Stimulated activated CD8-positive, alpha-beta memory T cell treated with anti-CD3 and anti-CD28 coated beads, Interleukin-12 subunit alpha, Interleukin-12 subunit beta, amount 100 ng/mL, for 24 hours (primary cell): Measurements from ENCODE around the gene IPO9.
"Not testable (repeated sequence)": the region's sequence is repeated elsewhere in the genome, so short reads cannot be mapped to it uniquely, and the experiment has no call there.

Source experiments
- DNase-seq: peaks from one replicate; pipeline ENCODE4 v3.0.0-alpha.2; 2020; ENCODE audit errors: extremely low read depth

IPO9 gene

DNA sequence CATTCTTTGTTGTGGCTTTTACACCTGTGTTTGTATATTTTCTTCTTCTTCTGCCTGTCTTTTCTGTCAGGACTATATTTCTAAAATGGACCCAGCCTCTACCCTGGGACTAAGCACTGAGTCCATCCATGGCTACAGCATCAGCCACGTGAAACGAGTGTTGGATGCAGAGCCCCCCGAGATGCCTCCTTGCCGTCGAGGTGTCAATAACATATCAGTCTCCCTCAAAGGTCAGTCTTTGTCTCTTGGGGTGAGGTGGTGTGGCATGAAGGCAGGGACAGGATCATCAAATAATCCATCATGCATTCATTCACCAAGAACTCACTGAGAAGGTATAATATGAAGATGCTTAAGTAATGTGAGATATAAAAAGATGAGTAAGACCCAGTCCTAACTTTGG, 19.1 kb upstream of the IPO9 start:
- DNase-seq: no peak

DNA sequence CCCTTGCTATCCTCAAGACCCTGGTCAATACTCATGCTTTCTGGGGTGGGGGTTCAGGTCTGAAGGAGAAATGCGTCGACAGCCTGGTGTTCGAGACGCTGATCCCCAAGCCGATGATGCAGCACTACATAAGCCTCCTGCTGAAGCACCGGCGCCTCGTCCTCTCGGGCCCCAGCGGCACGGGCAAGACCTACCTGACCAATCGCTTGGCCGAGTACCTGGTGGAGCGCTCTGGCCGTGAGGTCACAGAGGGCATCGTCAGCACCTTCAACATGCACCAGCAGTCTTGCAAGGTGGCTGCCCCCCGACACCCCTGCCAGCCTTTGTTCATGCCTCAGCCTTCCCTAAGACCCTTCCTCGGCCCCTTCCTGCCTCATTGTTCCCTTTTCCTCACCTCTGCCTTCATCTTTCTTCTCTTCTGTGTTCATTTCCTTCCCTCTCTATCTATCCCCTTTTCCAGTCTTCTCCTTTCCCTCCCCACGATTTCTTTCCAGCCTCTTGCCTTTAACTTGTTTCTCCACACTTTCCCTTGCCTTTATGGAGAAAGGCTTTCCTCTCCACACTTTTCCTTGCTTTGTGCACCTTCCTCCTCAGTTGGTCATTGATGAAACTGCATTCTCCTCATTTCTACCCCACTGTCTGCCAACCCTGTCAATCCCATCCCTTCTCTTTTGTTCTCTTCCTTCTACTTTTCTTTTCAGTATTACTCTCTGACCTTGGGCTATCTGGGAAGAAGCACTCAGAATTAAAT, 18.3 kb upstream of the IPO9 start:
- no peak for DNase-seq

DNA sequence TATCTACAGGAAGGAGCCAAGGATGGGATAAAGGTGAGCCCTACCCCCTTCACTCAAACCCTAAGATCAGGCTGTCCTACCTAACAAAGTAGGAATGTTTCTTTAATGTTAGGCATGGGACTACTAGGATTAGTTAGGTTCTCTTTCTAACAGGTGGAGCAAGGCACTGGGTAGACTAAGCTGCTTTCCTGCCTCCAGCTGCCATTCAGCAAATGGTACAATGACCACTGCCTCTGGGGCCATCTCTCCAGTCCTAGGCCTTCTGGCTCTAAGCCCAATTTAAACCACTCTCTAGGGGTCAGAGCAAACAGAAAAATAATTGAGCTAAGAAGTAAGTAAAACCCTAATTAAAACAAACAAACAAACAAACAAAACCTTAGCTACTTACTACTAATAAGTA, 15.7 kb upstream of the IPO9 start:
- no peak for DNase-seq

DNA sequence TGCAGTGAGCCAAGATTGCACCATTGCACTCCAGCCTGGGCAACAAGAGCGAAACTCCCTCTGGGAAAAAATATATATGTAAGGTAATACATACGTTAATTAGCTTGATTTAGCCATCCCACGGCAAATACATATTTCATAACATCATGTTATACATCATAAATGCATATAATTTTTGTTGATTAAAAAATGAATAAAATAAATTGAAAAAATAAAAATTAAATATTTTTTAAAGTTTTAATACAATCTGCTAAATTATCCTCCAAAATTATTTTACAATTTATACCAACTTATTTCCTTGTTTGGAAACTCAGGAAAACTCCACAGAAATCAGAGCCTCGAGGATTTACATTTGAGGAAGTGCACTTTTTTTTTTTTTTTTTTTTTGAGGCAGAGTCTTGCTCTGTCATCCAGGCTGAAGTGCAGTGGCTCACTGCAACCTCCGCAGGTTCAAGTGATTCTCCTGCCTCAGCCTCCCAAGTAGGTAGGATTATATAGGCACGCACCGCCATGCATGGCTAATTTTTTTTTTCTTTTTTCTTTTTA, 12.6 kb upstream of the IPO9 start:
- DNase-seq: no peak

DNA sequence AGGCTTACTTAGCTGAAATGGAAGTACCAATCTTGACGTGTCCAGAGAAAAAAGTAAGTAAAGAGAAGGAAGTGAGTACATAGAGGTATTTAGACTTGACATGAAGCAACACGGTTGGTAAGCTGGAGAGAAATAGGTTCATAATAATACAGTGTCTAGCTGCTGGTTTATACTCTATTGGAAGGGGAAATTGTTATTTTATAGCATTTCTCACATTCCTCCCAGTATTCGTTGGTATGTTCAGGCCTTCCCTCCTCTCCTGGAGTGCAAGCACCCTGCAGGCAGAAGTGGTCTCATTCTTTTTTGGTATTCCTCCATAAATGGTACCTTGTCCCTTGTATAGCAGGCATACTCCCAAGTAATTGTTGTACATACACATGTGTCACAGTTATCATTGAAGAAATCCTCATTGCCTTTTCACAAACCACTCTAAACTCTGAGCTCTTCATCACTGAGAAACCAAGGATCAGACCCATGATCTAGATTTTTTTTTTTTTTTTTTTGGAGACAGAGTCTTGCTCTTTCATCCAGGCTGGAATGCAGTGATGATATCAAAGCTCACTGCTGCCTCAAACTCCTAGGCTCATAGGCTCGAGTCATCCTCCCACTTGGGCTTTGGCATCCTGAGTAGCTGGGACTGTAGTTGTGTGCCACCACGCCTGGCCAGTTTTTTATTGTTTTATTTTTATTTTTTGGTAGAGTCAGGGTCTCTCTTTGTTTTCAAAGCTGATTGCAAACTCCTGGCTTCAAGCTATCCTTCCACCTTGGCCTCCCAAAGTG, 9.8 kb upstream of the IPO9 start:
- DNase-seq: no peak

DNA sequence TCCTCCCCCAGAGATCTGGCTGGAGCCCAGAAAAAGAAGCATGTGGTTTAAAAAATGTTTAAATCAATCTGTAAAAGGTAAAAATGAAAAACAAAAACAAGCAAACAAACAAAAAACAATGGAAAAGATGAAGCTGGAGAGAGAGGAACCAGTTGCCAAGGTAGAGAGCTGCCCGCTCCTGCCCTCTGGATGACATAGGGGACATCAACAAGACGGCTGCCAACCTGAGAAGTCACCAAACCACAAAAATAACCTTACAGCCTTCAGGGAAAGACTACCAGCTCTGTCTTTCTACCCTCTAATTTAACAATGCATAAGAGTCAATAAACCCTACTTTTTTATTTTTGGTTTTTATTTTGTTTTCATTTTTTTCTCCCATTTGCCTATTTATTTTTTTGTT, 8.5 kb upstream of the IPO9 start:
- DNase-seq: no peak

DNA sequence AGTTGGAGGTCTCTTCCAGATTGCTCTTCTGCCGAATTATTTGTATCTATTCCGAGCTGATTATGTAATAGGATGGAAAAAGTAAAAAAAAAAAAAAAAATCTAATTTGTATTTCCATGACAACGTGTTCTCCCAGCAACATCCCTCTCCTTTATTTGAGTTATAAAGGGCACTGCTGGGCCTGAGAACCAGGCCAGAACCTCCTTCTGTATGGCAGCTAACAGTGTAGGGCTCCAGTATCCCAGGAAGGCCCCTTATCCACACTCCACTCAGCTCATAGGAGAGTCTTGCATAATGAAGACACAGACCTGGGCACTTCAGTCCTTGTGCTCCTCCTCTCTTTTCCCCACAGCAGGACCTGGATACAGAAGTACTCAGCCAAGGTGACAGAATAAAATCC, 3.7 kb upstream of the IPO9 start:
- DNase-seq: no peak

DNA sequence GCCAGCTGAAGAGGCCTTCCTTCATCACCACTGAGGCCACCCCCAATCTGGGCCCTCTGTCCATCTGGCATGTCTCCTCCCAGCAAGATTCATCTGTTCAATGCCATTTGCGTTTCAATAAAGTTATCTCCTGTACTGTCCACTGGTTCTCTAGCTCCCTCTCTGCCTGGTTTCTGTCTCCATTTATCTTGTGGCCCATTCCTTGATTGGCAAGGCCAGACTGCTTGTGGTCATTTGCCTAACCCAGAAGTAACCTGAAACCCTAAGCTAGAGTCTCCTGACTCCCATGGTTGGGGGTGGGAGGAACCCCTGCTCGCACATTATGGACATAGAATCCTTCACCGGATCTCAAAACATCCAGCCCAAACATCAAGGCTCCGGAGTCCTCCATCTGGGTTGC, 2.1 kb upstream of the IPO9 start:
- DNase-seq: no peak

DNA sequence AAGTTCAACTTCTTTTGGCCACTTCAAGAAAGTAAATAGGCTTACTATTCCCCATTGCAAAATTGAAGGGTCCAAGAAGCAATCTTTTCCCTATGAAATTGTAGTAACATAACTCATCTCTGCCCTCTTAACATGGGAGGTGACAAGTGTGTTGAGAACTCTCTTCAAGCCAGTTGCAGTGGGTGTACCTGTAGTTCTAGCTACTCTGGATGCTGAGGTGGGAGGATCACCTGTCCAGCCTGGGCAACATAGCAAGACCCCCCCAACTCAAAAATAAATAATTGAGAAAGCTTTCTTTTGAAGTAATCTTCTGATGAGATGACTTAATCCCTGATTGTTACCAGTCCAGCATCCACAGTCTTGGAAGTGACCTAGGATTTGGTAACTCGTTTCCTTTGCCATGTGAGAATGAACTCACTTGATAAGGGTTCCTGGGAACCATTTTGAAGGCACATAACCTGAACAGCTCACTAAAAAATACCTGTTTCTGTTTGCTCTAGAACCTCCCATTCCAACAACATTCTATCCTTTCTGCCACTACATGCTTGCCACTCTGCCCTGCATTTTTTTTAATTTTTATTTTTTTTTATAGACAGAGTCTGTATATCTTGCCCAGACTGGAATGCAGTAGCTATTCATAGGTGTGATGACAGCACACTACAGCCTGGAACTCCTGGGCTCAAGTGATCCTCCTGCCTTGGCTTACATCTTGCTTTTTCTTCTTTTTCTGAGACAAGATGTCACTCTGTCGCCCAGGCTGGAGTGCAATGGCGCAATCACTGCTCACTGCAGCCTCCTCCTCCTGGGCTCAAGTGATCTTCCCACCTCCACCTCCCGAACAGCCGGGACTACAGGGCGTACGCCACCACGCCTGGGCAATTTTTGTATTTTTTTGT, 1.4 kb upstream of the IPO9 start:
- DNase-seq: no peak

DNA sequence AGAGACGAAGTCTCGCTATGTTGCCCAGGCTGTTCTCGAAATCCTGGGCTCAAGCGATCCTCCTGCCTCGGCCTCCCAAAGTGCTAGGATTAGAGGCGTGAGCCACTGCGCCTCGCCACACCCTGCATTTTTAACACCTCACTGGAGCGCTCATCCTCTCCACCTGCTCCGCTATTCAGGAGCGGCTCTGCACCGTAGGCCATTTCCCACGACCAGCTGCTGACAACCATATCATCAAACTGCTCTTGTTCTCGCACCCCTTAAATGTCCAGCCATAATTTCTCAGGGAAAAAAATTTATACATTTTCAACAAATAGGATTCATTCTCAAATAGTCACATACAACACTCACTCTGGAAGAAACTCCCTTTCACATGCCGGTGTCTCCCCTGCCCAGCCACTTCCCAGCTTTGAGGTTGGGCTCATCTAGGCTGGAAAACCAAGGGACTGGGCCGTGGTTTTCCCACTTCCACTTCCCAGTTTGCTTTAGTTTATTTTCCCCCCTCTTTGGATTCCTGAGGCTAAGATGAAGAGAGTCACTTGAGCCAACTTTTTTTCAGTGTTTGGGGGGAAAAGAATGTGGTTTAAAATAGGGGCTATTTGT, 639 bp upstream of the IPO9 start:
- no peak for DNase-seq

DNA sequence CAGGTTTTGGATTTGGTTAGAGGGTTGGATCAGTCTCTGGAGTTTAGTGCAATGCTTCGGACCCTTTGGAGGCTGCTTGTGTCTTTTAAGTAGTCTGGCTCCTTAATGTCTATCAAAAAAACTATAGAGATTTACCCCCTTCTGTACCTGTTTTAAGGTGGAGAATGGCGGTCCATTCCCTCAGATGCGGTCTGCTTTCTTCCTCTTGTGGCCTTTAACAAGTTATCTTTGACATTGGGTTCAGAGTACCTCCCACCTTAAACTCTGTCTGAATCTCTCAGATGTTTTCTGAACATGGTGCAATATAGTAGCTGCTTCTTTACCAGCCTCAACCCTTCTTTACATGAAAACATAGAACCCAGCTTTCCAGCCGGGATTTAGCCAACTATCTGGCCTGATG, 2.4 kb downstream of the IPO9 start:
- no peak for DNase-seq

DNA sequence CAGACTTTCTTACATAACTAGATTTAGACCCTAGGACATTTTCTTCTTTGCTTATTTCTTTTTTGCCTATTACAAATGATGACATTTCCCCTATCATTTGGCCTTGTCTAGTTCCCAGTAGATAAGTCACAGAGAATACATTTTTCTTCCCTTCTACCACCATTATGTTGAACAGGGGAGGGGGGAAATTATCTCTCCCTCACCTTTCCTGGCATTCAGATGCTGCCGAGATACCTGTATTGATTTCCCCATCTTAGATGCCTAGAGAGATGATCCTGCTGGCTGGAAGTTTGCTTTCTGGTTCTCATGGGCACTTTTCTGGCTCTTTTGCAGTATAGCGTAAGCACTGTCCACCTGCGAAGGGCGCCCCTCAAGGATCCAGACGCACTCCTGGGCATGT, 5.7 kb downstream of the IPO9 start:
- DNase-seq: no peak

DNA sequence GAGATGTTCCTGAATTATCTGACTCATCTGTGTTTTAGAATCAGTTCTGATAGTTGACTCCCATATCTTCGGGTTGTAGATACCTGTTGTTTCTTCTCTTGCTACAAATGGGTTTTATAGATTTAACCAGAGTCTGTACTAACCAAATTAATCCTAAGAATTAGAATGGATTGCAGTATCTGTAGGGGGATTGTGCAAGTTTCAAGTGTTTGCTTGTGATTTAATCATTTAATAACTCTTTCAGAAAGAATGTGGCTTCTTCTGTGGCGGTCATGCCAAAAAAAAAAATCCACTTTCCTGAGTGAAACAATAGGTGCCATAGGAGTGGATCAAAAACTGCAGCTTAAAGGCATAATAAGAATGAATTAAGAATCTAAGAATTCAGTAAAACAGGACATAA, 9.4 kb downstream of the IPO9 start:
- no peak for DNase-seq

DNA sequence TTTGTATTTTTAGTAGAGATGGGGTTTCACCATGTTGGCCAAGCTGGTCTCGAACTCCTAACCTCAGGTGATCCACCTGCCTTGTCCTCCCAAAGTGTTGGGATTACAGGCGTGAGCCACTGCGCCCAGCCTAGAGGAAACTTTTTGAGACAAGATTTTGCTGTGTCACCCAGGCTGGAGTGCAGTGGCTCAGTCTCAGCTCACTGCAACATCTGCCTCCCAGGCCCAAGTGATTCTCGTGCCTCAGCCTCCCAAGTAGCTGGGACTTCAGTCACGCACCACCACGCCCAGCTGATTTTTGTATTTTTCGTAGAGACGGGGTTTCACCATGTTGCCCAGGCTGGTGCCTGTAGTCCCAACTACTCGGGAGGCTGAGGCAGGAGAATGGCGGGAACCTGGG, 10.1 kb downstream of the IPO9 start:
- not testable (repeated sequence) for DNase-seq

DNA sequence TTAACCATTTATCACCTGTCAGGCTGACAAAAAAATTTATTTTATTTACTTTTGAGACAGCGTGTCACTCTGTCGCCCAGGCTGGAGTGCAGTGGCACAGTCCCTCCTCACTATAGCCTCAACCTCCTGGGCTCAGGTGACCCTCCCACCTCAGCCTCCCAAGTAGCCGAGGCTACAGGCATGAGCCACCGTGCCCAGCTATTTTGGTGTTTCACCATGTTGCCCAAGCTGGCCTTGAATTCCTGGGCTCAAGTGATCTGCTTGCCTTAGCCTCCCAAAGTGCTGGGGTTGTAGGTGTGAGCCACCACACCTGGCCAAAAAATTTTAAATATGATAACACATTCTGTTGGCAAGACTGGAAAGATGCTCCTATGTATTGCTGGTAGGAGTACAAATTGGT, 11.1 kb downstream of the IPO9 start:
- DNase-seq: no peak

DNA sequence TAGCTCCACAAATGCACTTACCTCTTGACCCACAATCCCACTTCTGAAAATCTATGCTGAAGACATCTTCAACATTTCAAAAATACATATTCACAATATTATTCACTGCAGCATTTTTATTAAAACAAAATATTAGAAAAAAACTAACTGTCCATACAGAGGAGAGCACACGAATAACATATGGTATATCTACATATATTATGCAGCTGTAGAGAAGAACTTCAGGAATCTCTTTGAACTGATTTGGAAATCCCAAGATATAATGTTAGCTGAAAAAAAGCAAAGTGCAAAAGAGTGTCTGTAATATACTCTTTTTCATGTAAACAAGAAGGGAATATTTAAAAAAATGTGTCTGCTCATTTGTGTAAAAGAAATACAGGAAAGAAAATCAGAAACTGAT, 11.5 kb downstream of the IPO9 start:
- DNase-seq: no peak

DNA sequence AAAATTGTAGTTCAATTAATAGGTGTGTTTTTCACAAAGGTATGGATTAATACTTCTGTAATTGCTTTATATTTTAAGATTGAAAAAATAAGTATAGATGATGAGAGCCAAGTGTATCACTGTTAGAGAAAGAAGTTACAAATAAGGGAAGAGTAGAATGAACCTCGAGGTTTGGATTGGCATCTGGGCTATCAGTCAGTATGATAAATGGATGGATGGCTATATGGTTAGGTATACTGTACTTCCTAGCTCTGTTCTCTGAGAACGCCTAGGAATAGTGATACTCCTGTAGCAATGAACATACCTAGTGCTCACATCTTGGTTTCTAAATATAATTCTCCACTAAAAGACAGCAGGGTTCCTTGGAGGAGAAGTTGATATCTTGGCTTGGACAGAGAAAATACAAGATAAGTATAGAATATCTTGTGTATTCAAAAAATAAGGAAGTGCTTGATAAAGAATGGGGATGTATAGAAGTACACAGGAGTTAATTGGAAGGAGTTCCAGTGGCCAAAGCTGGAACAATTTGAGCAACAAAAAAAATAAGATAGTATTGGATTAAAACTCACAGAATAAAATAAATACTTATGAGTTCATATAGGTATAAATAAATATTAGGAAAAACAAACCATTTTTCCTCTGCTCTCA, 12.4 kb downstream of the IPO9 start:
- DNase-seq: no peak

DNA sequence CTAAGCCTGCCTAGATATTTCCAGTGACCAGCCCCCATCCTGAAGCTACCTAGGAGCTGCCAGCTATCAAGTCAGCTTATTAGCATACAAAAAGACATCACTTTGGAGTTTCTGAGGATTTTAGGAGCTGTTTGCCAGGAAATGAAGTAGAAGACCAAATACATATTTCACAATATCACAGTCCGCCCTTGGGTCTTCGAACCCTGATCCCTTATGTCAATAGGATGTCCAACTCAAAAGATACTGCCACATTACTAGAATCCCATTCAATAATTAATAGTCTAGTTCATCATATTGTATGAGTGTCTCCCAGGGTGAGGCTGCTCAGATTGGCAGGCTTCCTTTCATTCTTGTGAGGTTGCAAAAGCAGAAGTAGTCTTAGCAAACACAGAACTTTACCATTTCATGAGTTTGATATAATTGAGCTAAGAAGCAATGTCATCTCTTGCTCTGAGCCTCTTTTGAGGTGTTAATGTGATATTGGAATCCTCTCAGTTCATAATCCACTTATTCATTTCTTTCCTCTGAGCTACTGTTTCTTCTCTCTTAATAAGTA, 13.6 kb downstream of the IPO9 start:
- no peak for DNase-seq

DNA sequence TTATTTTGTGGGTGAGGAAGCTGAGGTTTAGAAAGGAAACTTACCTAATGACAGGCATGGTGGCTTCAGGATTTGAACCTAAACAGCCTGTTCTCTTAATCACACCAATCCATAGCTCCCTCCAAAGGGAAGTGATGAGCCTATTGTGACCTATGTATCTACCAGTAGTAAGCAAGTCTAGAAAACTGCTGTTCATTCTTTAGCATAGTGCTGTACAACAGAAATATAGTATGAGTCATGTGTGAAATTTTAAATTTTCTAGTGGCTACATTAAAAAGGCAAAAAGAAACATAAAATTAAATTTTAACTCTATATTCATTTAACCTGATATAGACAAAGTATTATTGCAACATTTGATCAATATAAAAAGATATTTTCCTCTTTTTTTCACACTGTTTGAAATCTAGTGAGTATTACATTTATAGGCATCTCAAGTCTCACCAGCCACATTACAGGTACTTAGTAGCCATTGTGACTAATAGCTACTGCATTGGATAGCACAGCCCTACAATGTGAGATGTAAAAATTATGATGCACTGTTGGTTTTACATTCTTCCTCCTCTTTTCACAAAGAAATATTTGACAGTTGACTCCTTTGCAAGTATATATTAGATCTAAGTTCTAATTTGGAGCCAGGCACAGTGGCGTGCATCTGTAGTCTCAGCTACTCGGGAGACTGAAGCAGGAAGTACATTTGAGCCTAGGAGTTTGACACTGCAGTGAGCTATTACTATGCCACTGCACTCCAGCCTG, 16.6 kb downstream of the IPO9 start:
- DNase-seq: no peak

DNA sequence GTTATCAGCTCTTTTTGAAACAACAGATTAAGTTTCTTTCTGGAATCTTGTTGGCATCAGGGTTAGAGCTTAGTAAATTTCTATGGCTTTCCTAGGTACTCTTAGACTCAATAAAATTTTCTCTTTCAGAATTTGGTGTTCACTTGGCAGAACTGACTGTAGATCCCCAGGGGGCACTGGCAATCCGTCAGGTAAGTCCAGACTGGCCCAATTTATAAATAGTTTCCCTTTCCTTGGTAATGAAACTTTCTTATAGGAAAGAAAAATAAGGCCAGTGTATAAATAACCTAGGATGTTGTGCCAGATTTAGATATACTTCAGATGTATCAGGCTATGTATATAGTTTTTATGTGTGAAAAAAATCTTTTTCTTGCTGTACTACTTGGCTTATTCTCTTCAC, 18.2 kb downstream of the IPO9 start:
- DNase-seq: no peak
